Frontal cortex (tissue), 4 donors: ENCODE results near the gene SELPLG. TPM values are rescaled to one million over a fixed set of nuclear protein-coding genes. Genes with fewer than 3 reads are reported as not detected.

ENCODE experiments used
- DNase-seq, 2 donors: peaks; one replicate each; pipeline ENCODE4 v3.0.0; 2012; ENCODE audit warnings: low spot score in 2 of 2
- FAIRE-seq: peaks from 2 replicates; lab custom pipeline; 2012; peaks lifted over from hg19 to GRCh38; lab: Jason Lieb, UNC
- total RNA-seq: library from RNA; depleted of rRNA; stranded (reverse); fragments of >200 nt; gene quantifications from one replicate; pipeline ENCODE4 v1.2.3, GENCODE V29; 2014
- donor health status: control.
- donor health status: control.
- donor health status: control.

SELPLG gene
- total RNA-seq, 1 donor from 2014 or later = 1.2 TPM

- DNase-seq = no peak
- FAIRE-seq = no peak
Observed at GRCh38 chr12:108609537-108610335, 24.0 kb downstream of the SELPLG start.

- FAIRE-seq (no peak), DNase-seq (no peak)
Observed at GRCh38 chr12:108608616-108609015, 25.1 kb downstream of the SELPLG start.

- DNase-seq (no peak), FAIRE-seq (no peak)
Observed at GRCh38 chr12:108607981-108608600, 25.6 kb downstream of the SELPLG start.

GRCh38 chr12:108606492-108606891 is 27.2 kb downstream of the SELPLG start:
- FAIRE-seq (no peak), DNase-seq (no peak)

- DNase-seq (no peak), FAIRE-seq (no peak)
Observed at GRCh38 chr12:108605690-108606406, 27.8 kb downstream of the SELPLG start.

GRCh38 chr12:108605000-108605689 is 28.5 kb downstream of the SELPLG start:
- FAIRE-seq (no peak), DNase-seq (no peak)

- DNase-seq (no peak), FAIRE-seq (no peak)
Observed at GRCh38 chr12:108604208-108604941, 29.3 kb downstream of the SELPLG start.

GRCh38 chr12:108603743-108604142 is 30.0 kb downstream of the SELPLG start:
- DNase-seq (no peak), FAIRE-seq (no peak)

GRCh38 chr12:108602976-108603704 is 30.6 kb downstream of the SELPLG start:
- FAIRE-seq = no peak
- DNase-seq = no peak

- DNase-seq (no peak), FAIRE-seq (no peak)
Observed at GRCh38 chr12:108602209-108602705, 31.4 kb downstream of the SELPLG start.

GRCh38 chr12:108600702-108601007 is 33.0 kb downstream of the SELPLG start:
- FAIRE-seq (no peak), DNase-seq (no peak)

- no peak for FAIRE-seq
Observed at GRCh38 chr12:108599948-108600701, 33.6 kb downstream of the SELPLG start.

GRCh38 chr12:108599541-108599940 is 34.2 kb downstream of the SELPLG start:
- FAIRE-seq = no peak
- no peak for DNase-seq

More at GRCh38 chr12:108599948-108600701, 33.6 kb downstream of the SELPLG start:
- DNase-seq = no peak

GRCh38 chr12:108598553-108599250 is 35.0 kb downstream of the SELPLG start:
- DNase-seq (no peak), FAIRE-seq (no peak)

- DNase-seq = no peak
- no peak for FAIRE-seq
Observed at GRCh38 chr12:108597559-108598471, 35.9 kb downstream of the SELPLG start, which contains the start of gene TMEM119. Gene TMEM119 (minus strand): TSS chr12:108598084. CDS start chr12:108592383, 5,701 bp downstream.

- FAIRE-seq = no peak
Observed at GRCh38 chr12:108596854-108597558, 36.7 kb downstream of the SELPLG start.

More at GRCh38 chr12:108596854-108597558, 36.7 kb downstream of the SELPLG start:
- no peak for DNase-seq
